Measurements from ENCODE around the gene MTFR1L. TPM values are rescaled to one million over a fixed set of nuclear protein-coding genes. Genes with fewer than 3 reads are reported as not detected.

MTFR1L gene
- total RNA-seq, 4 donors from 2014 or later: 73.2 to 125 (median 93.6) TPM

- TF ChIP-seq EP300 (IDR thresholded peaks at IDR 0.05; ENCODE audit: low read depth) (no peak), POLR2AphosphoS5 (IDR thresholded peaks at IDR 0.05) (peak; percentile 65 to 80 (median 78)), CTCF (IDR thresholded peaks at IDR 0.05) (peak in 1 of 5 experiments; percentile 17), POLR2A (IDR thresholded peaks at IDR 0.05) (peak; percentile 26)
- H3K27me3 ChIP-seq: no peaks in the 10 kb centered on the region
- in situ Hi-C loops (cut with MboI; ENCODE audit: low pct_ligation_motif_present in 1 of 4, low pct_unique_long_range_greater_than_20kb in 1 of 4, low sequenced_read_pairs in 3 of 4): no loop called here
- H3K27ac ChIP-seq: peak overlapping the region; percentile 92 to 94 (median 94)
- H3K9me3 ChIP-seq: no peaks in the 10 kb centered on the region
- peak; percentile 81 for DNase-seq
- intact Hi-C loops (cut with DNase I; ENCODE audit: low total_unique reads): no loop called here
- H3K4me1 ChIP-seq: peaks cover 15 to 30% (median 27%) of the 10 kb centered on the region in 4 donors
- 1% methylated on average over 23 of the region's 67 CpGs; no CpG with 5 or more reads in 1 of the 2 donors for WGBS, 2 donors (ENCODE audit: low coverage in 1 of 2)
- H3K4me3 ChIP-seq: peak overlapping the region; percentile 81 to 98 (median 90)
- no peaks in the 10 kb centered on the region for H3K36me3 ChIP-seq
Observed at GRCh38 chr1:25820247-25821111, 725 bp downstream of the MTFR1L start.

- in situ Hi-C loops (cut with MboI; ENCODE audit: low pct_ligation_motif_present in 1 of 4, low pct_unique_long_range_greater_than_20kb in 1 of 4, low sequenced_read_pairs in 3 of 4) (no loop called here), intact Hi-C loops (cut with DNase I; ENCODE audit: low total_unique reads) (no loop called here)
- peaks cover 0 to 1% (median 0%) of the 10 kb centered on the region in 4 donors for H3K36me3 ChIP-seq
Observed at GRCh38 chr1:25821112-25821476, 1.3 kb downstream of the MTFR1L start.

GRCh38 chr1:25821630-25822091 lies 1.9 kb downstream of the MTFR1L start:
- Histone ChIP-seq H3K27me3 (no peaks in the 10 kb centered on the region), H3K4me1 (peaks cover 15 to 30% (median 27%) of the 10 kb centered on the region in 4 donors), H3K9me3 (no peaks in the 10 kb centered on the region), H3K36me3 (peaks cover 0 to 7% (median under 1%) of the 10 kb centered on the region in 4 donors), H3K27ac (peak overlapping the region in 1 of 4 donors; percentile 94), H3K4me3 (peak overlapping the region in 2 of 4 donors; percentile 87 to 98)
- WGBS, 2 donors (ENCODE audit: low coverage in 1 of 2): 72 to 100% methylated on average over 1 to 5 of the region's 5 CpGs
- TF ChIP-seq CTCF (IDR thresholded peaks at IDR 0.05) (no peak), POLR2A (IDR thresholded peaks at IDR 0.05) (no peak), POLR2AphosphoS5 (IDR thresholded peaks at IDR 0.05) (no peak), EP300 (IDR thresholded peaks at IDR 0.05; ENCODE audit: low read depth) (no peak)
- no peak for DNase-seq
- intact Hi-C loops (cut with DNase I; ENCODE audit: low total_unique reads) (no loop called here), in situ Hi-C loops (cut with MboI; ENCODE audit: low pct_ligation_motif_present in 1 of 4, low pct_unique_long_range_greater_than_20kb in 1 of 4, low sequenced_read_pairs in 3 of 4) (no loop called here)

More at GRCh38 chr1:25821112-25821476, 1.3 kb downstream of the MTFR1L start:
- 10 to 20% methylated on average over 2 to 10 of the region's 10 CpGs for WGBS, 2 donors (ENCODE audit: low coverage in 1 of 2)
- Histone ChIP-seq H3K4me1 (peaks cover 15 to 30% (median 27%) of the 10 kb centered on the region in 4 donors), H3K27me3 (no peaks in the 10 kb centered on the region), H3K4me3 (peak overlapping the region; percentile 81 to 98 (median 90)), H3K27ac (peak overlapping the region; percentile 92 to 94 (median 94)), H3K9me3 (no peaks in the 10 kb centered on the region)
- TF ChIP-seq POLR2AphosphoS5 (IDR thresholded peaks at IDR 0.05) (no peak), EP300 (IDR thresholded peaks at IDR 0.05; ENCODE audit: low read depth) (no peak)
- no peak for DNase-seq

- Histone ChIP-seq H3K27ac (no peak overlapping the region), H3K4me1 (peaks cover 9 to 15% (median 11%) of the 10 kb centered on the region in 4 donors), H3K9me3 (no peaks in the 10 kb centered on the region), H3K4me3 (no peak overlapping the region), H3K27me3 (no peaks in the 10 kb centered on the region), H3K36me3 (peaks cover 0 to 46% (median 21%) of the 10 kb centered on the region in 4 donors)
- 95 to 100% methylated on average over 2 of the region's 2 CpGs for WGBS, 2 donors (ENCODE audit: low coverage in 1 of 2)
- intact Hi-C loops (cut with DNase I; ENCODE audit: low total_unique reads) (no loop called here), in situ Hi-C loops (cut with MboI; ENCODE audit: low pct_ligation_motif_present in 1 of 4, low pct_unique_long_range_greater_than_20kb in 1 of 4, low sequenced_read_pairs in 3 of 4) (no loop called here)
- TF ChIP-seq EP300 (IDR thresholded peaks at IDR 0.05; ENCODE audit: low read depth): no peak
- no peak for DNase-seq
Observed at GRCh38 chr1:25825605-25826004, 5.9 kb downstream of the MTFR1L start.

- Histone ChIP-seq H3K27me3 (no peaks in the 10 kb centered on the region), H3K4me3 (no peak overlapping the region), H3K36me3 (peaks cover 0 to 55% (median 29%) of the 10 kb centered on the region in 4 donors), H3K4me1 (peaks cover 3 to 5% (median 4%) of the 10 kb centered on the region in 4 donors), H3K27ac (no peak overlapping the region), H3K9me3 (no peaks in the 10 kb centered on the region)
- no peak for DNase-seq
- WGBS, 2 donors (ENCODE audit: low coverage in 1 of 2): 97 to 100% methylated on average over 1 to 10 of the region's 10 CpGs
- intact Hi-C loops (cut with DNase I; ENCODE audit: low total_unique reads) (no loop called here), in situ Hi-C loops (cut with MboI; ENCODE audit: low pct_ligation_motif_present in 1 of 4, low pct_unique_long_range_greater_than_20kb in 1 of 4, low sequenced_read_pairs in 3 of 4) (no loop called here)
- TF ChIP-seq CTCF (IDR thresholded peaks at IDR 0.05): no peak
- no peak for TF ChIP-seq EP300 (IDR thresholded peaks at IDR 0.05; ENCODE audit: low read depth)
- no peak for TF ChIP-seq POLR2A (IDR thresholded peaks at IDR 0.05)
- TF ChIP-seq POLR2AphosphoS5 (IDR thresholded peaks at IDR 0.05): no peak
Observed at GRCh38 chr1:25826571-25826970, 6.8 kb downstream of the MTFR1L start.

All from transverse colon (tissue), 4 donors.